Esophagus squamous epithelium (tissue), 5 donors: ENCODE measurements around the gene GRK4. TPM values are rescaled to one million over a fixed set of nuclear protein-coding genes. Genes with fewer than 3 reads are reported as not detected.

ENCODE experiments used
- DNase-seq: peaks from one replicate; lab custom pipeline; 2025; lab: John Stamatoyannopoulos, UW
- H3K27ac ChIP-seq, 4 donors: fragments of 200-600 bp; sonication (generic); one replicate each; pipeline ENCODE4 v1.5.1; 2016 to 2019; ENCODE audit warnings: mild to moderate bottlenecking in 1 of 4
- H3K27me3 ChIP-seq, 4 donors: fragments of 200-600 bp; sonication (generic); 1 replicate in 3 of 4; 2 replicates in 1 of 4; pipeline versions ENCODE4 v1.5.1 to v1.6.0; 2017 to 2021; ENCODE audit warnings: antibody characterized with exemption in 1 of 4
- H3K36me3 ChIP-seq, 3 donors: fragments of 200-600 bp; sonication (generic); one replicate each; pipeline ENCODE4 v1.5.1; 2016 to 2019
- H3K4me1 ChIP-seq, 3 donors: fragments of 200-600 bp; sonication (generic); one replicate each; pipeline ENCODE4 v1.5.1; 2017 to 2019
- H3K4me3 ChIP-seq, 4 donors: fragments of 200-600 bp; sonication (generic); 1 replicate in 3 of 4; 2 replicates in 1 of 4; pipeline ENCODE4 v1.5.1; 2016 to 2019; ENCODE audit warnings: mild to moderate bottlenecking in 2 of 4, moderate library complexity in 1 of 4
- H3K9me3 ChIP-seq, 3 donors: fragments of 200-600 bp; sonication (generic); one replicate each; pipeline ENCODE4 v1.5.1; 2016 to 2019
- POLR2A ChIP-seq, 4 donors: fragments of 450-650 bp; IDR thresholded peaks; one replicate each; pipeline ENCODE4 v1.6.1; 2017; ENCODE audit warnings: antibody characterized with exemption in 4 of 4, mild to moderate bottlenecking in 4 of 4, moderate library complexity in 3 of 4
- WGBS, 2 donors: methylation state at CpG; one replicate each; pipeline ENCODE4 v1.1.5; 2018; 5-methylcytosine and 5-hydroxymethylcytosine counted together
- intact Hi-C: fragments of 100-400 bp; cut with DNase I; formaldehyde crosslinking; loops from one replicate; pipeline ENCODE4 v1.15.0; 2022
- total RNA-seq, 4 donors: library from RNA; depleted of rRNA; stranded (reverse); fragments of >200 nt; gene quantifications; one replicate each; pipeline ENCODE4 v1.1.0, GENCODE V29; 2016
- TF ChIP-seq, protein P1 (sequence below), 6 experiments: fragments of 450-650 bp in 4 of 6; fragments of 200-600 bp in 2 of 6; sonication (generic) in 2 of 6; IDR thresholded peaks; one replicate each; pipeline ENCODE4 v1.5.1; 2016 to 2019; ENCODE audit warnings: antibody characterized with exemption in 6 of 6, mild to moderate bottlenecking in 4 of 6, moderate library complexity in 4 of 6
- donor health status: DM: yes; HTN: yes; CAD: no.

The GRK4 gene
- total RNA-seq, 4 donors from 2014 or later = 2.9 to 5.5 (median 3.7) TPM

DNA sequence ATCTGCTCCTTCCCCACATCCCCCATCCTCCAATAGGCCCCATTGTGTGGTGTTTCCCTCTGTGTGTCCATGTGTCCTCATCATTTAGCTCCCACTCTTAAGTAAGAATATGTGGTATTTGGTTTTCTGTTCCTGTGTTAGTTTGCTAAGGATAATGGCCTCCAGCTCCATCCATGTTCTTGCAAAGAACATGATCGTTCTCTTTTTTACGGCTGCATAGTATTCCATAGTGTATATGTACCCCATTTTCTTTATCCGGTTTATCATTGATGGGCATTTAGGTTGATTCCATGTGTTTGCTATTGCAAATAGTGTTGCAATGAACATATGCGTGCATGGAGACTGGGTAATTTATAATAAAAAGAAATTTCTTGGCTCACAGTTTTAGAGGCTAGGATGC, 31.5 kb downstream of the GRK4 start:
- Histone ChIP-seq H3K4me3 (no peak overlapping the region), H3K36me3 (no peaks in the 10 kb centered on the region), H3K27me3 (no peaks in the 10 kb centered on the region), H3K27ac (no peak overlapping the region), H3K4me1 (peaks cover 0 to 5% (median 0%) of the 10 kb centered on the region in 3 donors), H3K9me3 (no peaks in the 10 kb centered on the region)
- no peak for DNase-seq
- TF ChIP-seq POLR2A (IDR thresholded peaks at IDR 0.05) = no peak
- TF ChIP-seq, protein P1, sequence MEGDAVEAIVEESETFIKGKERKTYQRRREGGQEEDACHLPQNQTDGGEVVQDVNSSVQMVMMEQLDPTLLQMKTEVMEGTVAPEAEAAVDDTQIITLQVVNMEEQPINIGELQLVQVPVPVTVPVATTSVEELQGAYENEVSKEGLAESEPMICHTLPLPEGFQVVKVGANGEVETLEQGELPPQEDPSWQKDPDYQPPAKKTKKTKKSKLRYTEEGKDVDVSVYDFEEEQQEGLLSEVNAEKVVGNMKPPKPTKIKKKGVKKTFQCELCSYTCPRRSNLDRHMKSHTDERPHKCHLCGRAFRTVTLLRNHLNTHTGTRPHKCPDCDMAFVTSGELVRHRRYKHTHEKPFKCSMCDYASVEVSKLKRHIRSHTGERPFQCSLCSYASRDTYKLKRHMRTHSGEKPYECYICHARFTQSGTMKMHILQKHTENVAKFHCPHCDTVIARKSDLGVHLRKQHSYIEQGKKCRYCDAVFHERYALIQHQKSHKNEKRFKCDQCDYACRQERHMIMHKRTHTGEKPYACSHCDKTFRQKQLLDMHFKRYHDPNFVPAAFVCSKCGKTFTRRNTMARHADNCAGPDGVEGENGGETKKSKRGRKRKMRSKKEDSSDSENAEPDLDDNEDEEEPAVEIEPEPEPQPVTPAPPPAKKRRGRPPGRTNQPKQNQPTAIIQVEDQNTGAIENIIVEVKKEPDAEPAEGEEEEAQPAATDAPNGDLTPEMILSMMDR (IDR thresholded peaks at IDR 0.05) = no peak
- intact Hi-C loops = no loop called here
- 94 to 97% methylated on average over 4 of the region's 4 CpGs for WGBS, 2 donors

GRCh38 chr4:2995546-2996265, 32.3 kb downstream of the GRK4 start:
- no peak overlapping the region for H3K27ac ChIP-seq
- H3K4me3 ChIP-seq = no peak overlapping the region
- no peaks in the 10 kb centered on the region for H3K9me3 ChIP-seq
- no peak for DNase-seq
- no peaks in the 10 kb centered on the region for H3K36me3 ChIP-seq
- WGBS, 2 donors = 48 to 69% methylated on average over 4 of the region's 4 CpGs
- no peaks in the 10 kb centered on the region for H3K27me3 ChIP-seq
- TF ChIP-seq, protein P1 (IDR thresholded peaks at IDR 0.05) = no peak
- TF ChIP-seq POLR2A (IDR thresholded peaks at IDR 0.05) = no peak
- peaks cover 0 to 5% (median 0%) of the 10 kb centered on the region in 3 donors for H3K4me1 ChIP-seq
- intact Hi-C loops = no loop called here

DNA sequence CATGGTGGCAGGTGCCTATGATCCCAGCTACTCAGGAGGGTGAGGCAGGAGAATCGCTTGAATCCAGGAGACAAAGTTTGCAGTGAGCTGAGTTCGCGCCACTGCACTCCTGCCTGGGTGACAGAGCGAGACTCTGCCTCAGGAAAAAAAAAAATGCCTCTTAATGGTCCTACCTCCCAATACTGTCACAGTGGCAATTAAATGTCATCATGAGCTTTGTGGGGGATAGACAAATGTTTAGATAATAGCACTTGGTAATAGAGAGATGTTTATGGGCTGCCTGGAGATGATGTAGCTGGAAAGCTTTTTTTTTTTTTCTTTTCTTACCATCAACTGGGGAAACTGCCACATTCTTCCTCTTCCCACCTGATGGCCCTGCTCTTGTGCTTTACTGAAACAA, 33.0 kb downstream of the GRK4 start:
- no peaks in the 10 kb centered on the region for H3K36me3 ChIP-seq
- H3K27ac ChIP-seq = no peak overlapping the region
- no peak overlapping the region for H3K4me3 ChIP-seq
- TF ChIP-seq, protein P1 (IDR thresholded peaks at IDR 0.05) = no peak
- TF ChIP-seq POLR2A (IDR thresholded peaks at IDR 0.05) = no peak
- H3K4me1 ChIP-seq = no peaks in the 10 kb centered on the region
- intact Hi-C loops = no loop called here
- WGBS, 2 donors = 88% methylated on average over 4 of the region's 4 CpGs; no CpG with 5 or more reads in 1 of the 2 donors
- DNase-seq = no peak
- H3K9me3 ChIP-seq = no peaks in the 10 kb centered on the region
- H3K27me3 ChIP-seq = no peaks in the 10 kb centered on the region

DNA sequence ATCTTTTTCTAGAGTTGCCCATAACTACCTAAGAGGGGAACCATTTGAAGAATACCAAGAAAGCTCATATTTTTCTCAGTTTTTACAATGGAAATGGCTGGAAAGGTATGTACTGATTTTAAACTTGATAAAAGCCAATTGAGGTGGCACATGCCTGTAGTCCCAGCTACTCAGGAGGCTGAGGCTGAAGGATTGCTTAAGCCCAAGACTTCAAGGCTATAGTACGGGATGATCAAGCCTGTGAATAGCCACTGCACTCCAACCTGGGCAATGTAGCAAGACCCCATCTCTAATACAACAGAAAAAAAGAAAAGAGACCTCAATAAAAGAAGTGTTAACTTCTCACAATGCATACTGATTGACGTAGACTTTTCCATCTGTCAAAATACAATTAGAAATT, 44.4 kb downstream of the GRK4 start:
- TF ChIP-seq POLR2A (IDR thresholded peaks at IDR 0.05) = no peak
- TF ChIP-seq, protein P1 (IDR thresholded peaks at IDR 0.05) = no peak
- 93 to 94% methylated on average over 2 of the region's 2 CpGs for WGBS, 2 donors
- Histone ChIP-seq H3K4me1 (peaks cover 10 to 32% (median 13%) of the 10 kb centered on the region in 3 donors), H3K27me3 (no peaks in the 10 kb centered on the region), H3K36me3 (no peaks in the 10 kb centered on the region), H3K27ac (no peak overlapping the region), H3K4me3 (no peak overlapping the region), H3K9me3 (no peaks in the 10 kb centered on the region)
- intact Hi-C loops = no loop called here
- no peak for DNase-seq

- DNase-seq = no peak
- no peak for TF ChIP-seq POLR2A (IDR thresholded peaks at IDR 0.05)
- TF ChIP-seq, protein P1 (IDR thresholded peaks at IDR 0.05) = peak in 4 of 6 experiments; percentile 5 to 45 (median 24)
- H3K4me1 ChIP-seq = peaks cover 10 to 32% (median 13%) of the 10 kb centered on the region in 3 donors
- no peaks in the 10 kb centered on the region for H3K27me3 ChIP-seq
- no peaks in the 10 kb centered on the region for H3K9me3 ChIP-seq
- intact Hi-C loops = no loop called here
- no peaks in the 10 kb centered on the region for H3K36me3 ChIP-seq
- WGBS, 2 donors = 42 to 51% methylated on average over 7 of the region's 7 CpGs
- H3K4me3 ChIP-seq = no peak overlapping the region
- peak overlapping the region in 3 of 4 donors; percentile 15 to 86 (median 81) for H3K27ac ChIP-seq
These were observed 46.1 kb downstream of the GRK4 start for GRCh38 chr4:3009422-3009821.
